Smooth muscle cell of the coronary artery (primary cell): ENCODE measurements around the gene DESI2. TPM values are rescaled to one million over a fixed set of nuclear protein-coding genes. Genes with fewer than 3 reads are reported as not detected.

ENCODE experiments used
- total RNA-seq: library from RNA; depleted of rRNA; stranded (reverse); fragments of >200 nt; gene quantifications from 2 replicates; pipeline ENCODE4 v1.2.3, GENCODE V29; 2014; ENCODE audit warnings: low replicate concordance

Gene DESI2
- total RNA-seq: 21.2 and 41.3 TPM in 2 replicates

GRCh38 chr1:244652623-244653438 is at the start of gene DESI2:
TSS of gene DESI2 (plus strand) at chr1:244653126. CDS start at chr1:244653314, 188 bp downstream.

Other genes starting within 250 kb of the DESI2 start
- gene ADSS2, start 201.2 kb upstream of the DESI2 start, total RNA-seq: 17.6 and 37.1 TPM in 2 replicates
- gene CATSPERE, start 191.9 kb upstream of the DESI2 start, total RNA-seq: 0.45 and 1.3 TPM in 2 replicates
- gene COX20, start 182.5 kb downstream of the DESI2 start, total RNA-seq: 2.7 and 15.9 TPM in 2 replicates
- gene HNRNPU, start 211.4 kb downstream of the DESI2 start, total RNA-seq: 311 and 313 TPM in 2 replicates